ENCODE data around the gene ZSWIM4. TPM values are rescaled to one million over a fixed set of nuclear protein-coding genes. Genes with fewer than 3 reads are reported as not detected.
"Not testable (repeated sequence)": the region's sequence is repeated elsewhere in the genome, so short reads cannot be mapped to it uniquely, and the experiment has no call there.

The ZSWIM4 gene
- total RNA-seq, 1 donor: 9.0 TPM

GRCh38 chr19:13848798-13849676 is 53.8 kb downstream of the ZSWIM4 start:
- Histone ChIP-seq H3K9me3 (ENCODE audit: low read depth, low read length) (no peaks in the 10 kb centered on the region), H3K27me3 (ENCODE audit: insufficient read depth, low read length) (no peaks in the 10 kb centered on the region), H4K20me1 (ENCODE audit: insufficient read depth, low read length) (no peaks in the 10 kb centered on the region), H3K36me3 (ENCODE audit: insufficient read depth, low read length) (no peaks in the 10 kb centered on the region), H3K79me2 (ENCODE audit: insufficient read depth, low read length) (no peaks in the 10 kb centered on the region), H3K4me2 (ENCODE audit: insufficient read depth, low read length) (no peak overlapping the region), H2AFZ (ENCODE audit: low read length) (no peak overlapping the region), H3K4me3 (ENCODE audit: insufficient read depth, low read length) (no peak overlapping the region), H3K4me1 (ENCODE audit: insufficient read depth, low read length) (peaks cover 60% of the 10 kb centered on the region), H3K27ac (ENCODE audit: low read depth, low read length) (peak overlapping the region; percentile 100)
- no peak for TF ChIP-seq CTCF (IDR thresholded peaks at IDR 0.05; ENCODE audit: extremely low read depth, low read depth, low read length)
- peak; percentile 85 for DNase-seq (ENCODE audit: insufficient read length, low spot score, missing footprints)

- Histone ChIP-seq H3K9me3 (ENCODE audit: low read depth, low read length) (no peaks in the 10 kb centered on the region), H3K4me2 (ENCODE audit: insufficient read depth, low read length) (peak overlapping the region; percentile 89), H3K4me3 (ENCODE audit: insufficient read depth, low read length) (peak overlapping the region; percentile 65), H4K20me1 (ENCODE audit: insufficient read depth, low read length) (no peaks in the 10 kb centered on the region), H3K27ac (ENCODE audit: low read depth, low read length) (peak overlapping the region; percentile 100), H3K4me1 (ENCODE audit: insufficient read depth, low read length) (peaks cover 60% of the 10 kb centered on the region), H3K36me3 (ENCODE audit: insufficient read depth, low read length) (no peaks in the 10 kb centered on the region), H2AFZ (ENCODE audit: low read length) (peak overlapping the region; percentile 74), H3K79me2 (ENCODE audit: insufficient read depth, low read length) (no peaks in the 10 kb centered on the region), H3K27me3 (ENCODE audit: insufficient read depth, low read length) (no peaks in the 10 kb centered on the region)
- no peak for TF ChIP-seq CTCF (IDR thresholded peaks at IDR 0.05; ENCODE audit: extremely low read depth, low read depth, low read length)
- peak; percentile 95 for DNase-seq (ENCODE audit: insufficient read length, low spot score, missing footprints)
Measured at GRCh38 chr19:13849991-13850909, 55.0 kb downstream of the ZSWIM4 start.

GRCh38 chr19:13850910-13851733 is 55.9 kb downstream of the ZSWIM4 start:
- Histone ChIP-seq H4K20me1 (ENCODE audit: insufficient read depth, low read length) (no peaks in the 10 kb centered on the region), H3K36me3 (ENCODE audit: insufficient read depth, low read length) (no peaks in the 10 kb centered on the region), H3K9me3 (ENCODE audit: low read depth, low read length) (no peaks in the 10 kb centered on the region), H3K4me3 (ENCODE audit: insufficient read depth, low read length) (peak overlapping the region; percentile 65), H3K27me3 (ENCODE audit: insufficient read depth, low read length) (no peaks in the 10 kb centered on the region), H3K4me2 (ENCODE audit: insufficient read depth, low read length) (peak overlapping the region; percentile 89), H3K4me1 (ENCODE audit: insufficient read depth, low read length) (peaks cover 60% of the 10 kb centered on the region), H3K27ac (ENCODE audit: low read depth, low read length) (peak overlapping the region; percentile 100), H3K79me2 (ENCODE audit: insufficient read depth, low read length) (no peaks in the 10 kb centered on the region), H2AFZ (ENCODE audit: low read length) (peak overlapping the region; percentile 51)
- no peak for TF ChIP-seq CTCF (IDR thresholded peaks at IDR 0.05; ENCODE audit: extremely low read depth, low read depth, low read length)
- DNase-seq (ENCODE audit: insufficient read length, low spot score, missing footprints): peak; percentile 99

GRCh38 chr19:13851734-13852114 is 56.5 kb downstream of the ZSWIM4 start:
- H2AFZ ChIP-seq (ENCODE audit: low read length): not testable (repeated sequence)
- H3K4me3 ChIP-seq (ENCODE audit: insufficient read depth, low read length): peak overlapping the region; percentile 30
- H3K4me1 ChIP-seq (ENCODE audit: insufficient read depth, low read length): peaks cover 54% of the 10 kb centered on the region

GRCh38 chr19:13852171-13852707 is 57.0 kb downstream of the ZSWIM4 start:
- H2AFZ ChIP-seq (ENCODE audit: low read length); H3K9me3 ChIP-seq (ENCODE audit: low read depth, low read length); DNase-seq (ENCODE audit: insufficient read length, low spot score, missing footprints); H3K27me3 ChIP-seq (ENCODE audit: insufficient read depth, low read length); H3K79me2 ChIP-seq (ENCODE audit: insufficient read depth, low read length); H4K20me1 ChIP-seq (ENCODE audit: insufficient read depth, low read length); H3K4me3 ChIP-seq (ENCODE audit: insufficient read depth, low read length); H3K36me3 ChIP-seq (ENCODE audit: insufficient read depth, low read length); H3K4me2 ChIP-seq (ENCODE audit: insufficient read depth, low read length): not testable (repeated sequence)
- H3K27ac ChIP-seq (ENCODE audit: low read depth, low read length): peak overlapping the region; percentile 100
- H3K4me1 ChIP-seq (ENCODE audit: insufficient read depth, low read length): peaks cover 49% of the 10 kb centered on the region

More at GRCh38 chr19:13851734-13852114, 56.5 kb downstream of the ZSWIM4 start:
- H3K36me3 ChIP-seq (ENCODE audit: insufficient read depth, low read length); H3K9me3 ChIP-seq (ENCODE audit: low read depth, low read length); DNase-seq (ENCODE audit: insufficient read length, low spot score, missing footprints); H3K27me3 ChIP-seq (ENCODE audit: insufficient read depth, low read length); H3K79me2 ChIP-seq (ENCODE audit: insufficient read depth, low read length); H4K20me1 ChIP-seq (ENCODE audit: insufficient read depth, low read length): not testable (repeated sequence)
- Histone ChIP-seq H3K4me2 (ENCODE audit: insufficient read depth, low read length) (peak overlapping the region; percentile 89), H3K27ac (ENCODE audit: low read depth, low read length) (peak overlapping the region; percentile 100)

All from osteoblast (primary cell).